Thyroid gland (tissue), 4 donors: ENCODE results near the gene TPSB2.
"Not testable (repeated sequence)": the region's sequence is repeated elsewhere in the genome, so short reads cannot be mapped to it uniquely, and the experiment has no call there.

Experiments used
- CTCF ChIP-seq, 6 experiments: fragments of 200-600 bp in 3 of 6; fragments of 450-650 bp in 3 of 6; sonication (generic) in 3 of 6; IDR thresholded peaks; one replicate each; pipeline ENCODE4 v1.5.1; 2016 to 2019; ENCODE audit warnings: antibody characterized with exemption in 6 of 6, mild to moderate bottlenecking in 2 of 6, inconsistent platforms in 1 of 6, moderate library complexity in 1 of 6
- POLR2A ChIP-seq, 2 donors: fragments of 450-650 bp; IDR thresholded peaks; one replicate each; pipeline ENCODE4 v1.6.1; 2017; ENCODE audit warnings: antibody characterized with exemption in 2 of 2, mild to moderate bottlenecking in 2 of 2, moderate library complexity in 1 of 2

DNA sequence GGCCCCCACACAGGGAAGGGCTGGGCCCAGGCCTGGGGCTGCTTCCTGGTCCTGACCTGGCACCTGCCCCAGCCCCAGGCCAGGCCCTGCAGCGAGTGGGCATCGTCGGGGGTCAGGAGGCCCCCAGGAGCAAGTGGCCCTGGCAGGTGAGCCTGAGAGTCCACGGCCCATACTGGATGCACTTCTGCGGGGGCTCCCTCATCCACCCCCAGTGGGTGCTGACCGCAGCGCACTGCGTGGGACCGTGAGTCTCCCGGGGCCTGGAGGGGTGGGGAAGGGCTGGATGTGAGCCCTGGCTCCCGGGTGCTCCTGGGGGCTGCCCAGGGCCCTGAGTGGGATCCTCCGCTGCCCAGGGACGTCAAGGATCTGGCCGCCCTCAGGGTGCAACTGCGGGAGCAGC is 11.1 kb upstream of the TPSB2 start:
- TF ChIP-seq CTCF, POLR2A (IDR thresholded peaks at IDR 0.05): not testable (repeated sequence)
